GM23248 (cell line): ENCODE data around the gene TEDC2.

Experiments
- EZH2 ChIP-seq: fragments of 200-600 bp; sonication (generic); IDR thresholded peaks from 2 replicates; pipeline ENCODE4 v1.6.1; 2018; ENCODE audit warnings: antibody characterized with exemption, mild to moderate bottlenecking; ENCODE audit not compliant: insufficient read depth, poor library complexity, severe bottlenecking
- EZH2phosphoT487 ChIP-seq: fragments of 200-600 bp; sonication (generic); IDR thresholded peaks from 2 replicates; pipeline ENCODE4 v1.6.1; 2018; ENCODE audit warnings: antibody characterized with exemption, moderate library complexity, mild to moderate bottlenecking, low read depth; ENCODE audit not compliant: insufficient read depth

- TF ChIP-seq EZH2: no peak
- TF ChIP-seq EZH2phosphoT487: no peak
Observed at GRCh38 chr16:2508722-2509400, 49.0 kb downstream of the TEDC2 start.
